ENCODE data around the gene SLC44A4. TPM values are rescaled to one million over a fixed set of nuclear protein-coding genes. Genes with fewer than 3 reads are reported as not detected.

SLC44A4 gene
- total and polyA plus RNA-seq, 9 of the 15 experiments (the other 6 are each of a cell fraction or from before 2014, with no cell fraction given) = 7.9 to 18.6 (median 11.2) TPM

GRCh38 chr6:31834367-31835250, 44.2 kb downstream of the SLC44A4 start (continued):
- TF ChIP-seq ZNF707 (CRISPR knock-in tag; conservative IDR thresholded peaks at IDR 0.05) (peak; percentile 76), KAT7 (CRISPR knock-in tag; IDR thresholded peaks at IDR 0.05; ENCODE audit: borderline replicate concordance) (peak; percentile 100), PHF21A (IDR thresholded peaks at IDR 0.05; ENCODE audit: borderline replicate concordance, low read depth) (no peak), NCOA2 (IDR thresholded peaks at IDR 0.05; ENCODE audit: partially characterized antibody in 2 of 2) (no peak), RBFOX2 (IDR thresholded peaks at IDR 0.05; ENCODE audit: low read depth, low read length) (peak; percentile 99), PREB (CRISPR knock-in tag; IDR thresholded peaks at IDR 0.05) (peak; percentile 100), DEAF1 (CRISPR knock-in tag; IDR thresholded peaks at IDR 0.05) (peak; percentile 10; the same call in 1 of the 2 replicates), E2F3 (CRISPR knock-in tag; IDR thresholded peaks at IDR 0.05) (peak; percentile 99), HDGF (IDR thresholded peaks at IDR 0.05) (peak; percentile 97), ZEB2 (IDR thresholded peaks at IDR 0.05) (peak; percentile 62; the same call in 1 of the 2 replicates), SUPT5H (IDR thresholded peaks at IDR 0.05) (peak; percentile 100), RAD51 (IDR thresholded peaks at IDR 0.05; ENCODE audit: borderline replicate concordance, low read depth) (0 out of 2 replicates have a peak, but pooled peaks have one; percentile 12), TCF3 (CRISPR knock-in tag; IDR thresholded peaks at IDR 0.05) (peak; percentile 44; the same call in 1 of the 2 replicates), HOMEZ (CRISPR knock-in tag; IDR thresholded peaks at IDR 0.05) (peak; percentile 85; the same call in 1 of the 2 replicates), NFE2L1 (tag; IDR thresholded peaks at IDR 0.05; ENCODE audit: borderline replicate concordance, low read depth) (no peak; the same call in 1 of the 2 replicates), ATF7 (IDR thresholded peaks at IDR 0.05) (peak; percentile 87), NFIC (IDR thresholded peaks at IDR 0.05) (no peak), KAT8 (IDR thresholded peaks at IDR 0.05; ENCODE audit: low read depth) (peak; percentile 81)
- TF ChIP-seq, protein P1, sequence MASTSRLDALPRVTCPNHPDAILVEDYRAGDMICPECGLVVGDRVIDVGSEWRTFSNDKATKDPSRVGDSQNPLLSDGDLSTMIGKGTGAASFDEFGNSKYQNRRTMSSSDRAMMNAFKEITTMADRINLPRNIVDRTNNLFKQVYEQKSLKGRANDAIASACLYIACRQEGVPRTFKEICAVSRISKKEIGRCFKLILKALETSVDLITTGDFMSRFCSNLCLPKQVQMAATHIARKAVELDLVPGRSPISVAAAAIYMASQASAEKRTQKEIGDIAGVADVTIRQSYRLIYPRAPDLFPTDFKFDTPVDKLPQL (IDR thresholded peaks at IDR 0.05; ENCODE audit: extremely low read depth, insufficient read length) = peak; percentile 97
- TF ChIP-seq, protein P2, sequence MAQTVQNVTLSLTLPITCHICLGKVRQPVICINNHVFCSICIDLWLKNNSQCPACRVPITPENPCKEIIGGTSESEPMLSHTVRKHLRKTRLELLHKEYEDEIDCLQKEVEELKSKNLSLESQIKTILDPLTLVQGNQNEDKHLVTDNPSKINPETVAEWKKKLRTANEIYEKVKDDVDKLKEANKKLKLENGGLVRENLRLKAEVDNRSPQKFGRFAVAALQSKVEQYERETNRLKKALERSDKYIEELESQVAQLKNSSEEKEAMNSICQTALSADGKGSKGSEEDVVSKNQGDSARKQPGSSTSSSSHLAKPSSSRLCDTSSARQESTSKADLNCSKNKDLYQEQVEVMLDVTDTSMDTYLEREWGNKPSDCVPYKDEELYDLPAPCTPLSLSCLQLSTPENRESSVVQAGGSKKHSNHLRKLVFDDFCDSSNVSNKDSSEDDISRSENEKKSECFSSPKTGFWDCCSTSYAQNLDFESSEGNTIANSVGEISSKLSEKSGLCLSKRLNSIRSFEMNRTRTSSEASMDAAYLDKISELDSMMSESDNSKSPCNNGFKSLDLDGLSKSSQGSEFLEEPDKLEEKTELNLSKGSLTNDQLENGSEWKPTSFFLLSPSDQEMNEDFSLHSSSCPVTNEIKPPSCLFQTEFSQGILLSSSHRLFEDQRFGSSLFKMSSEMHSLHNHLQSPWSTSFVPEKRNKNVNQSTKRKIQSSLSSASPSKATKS (CRISPR knock-in tag; IDR thresholded peaks at IDR 0.05) = 0 out of 2 replicates have a peak, but pooled peaks have one; percentile 25
